Sigmoid colon (tissue), 4 donors: Measurements from ENCODE around the gene UMPS.

Source experiments
- CTCF ChIP-seq, 4 experiments: fragments of 450-650 bp in 3 of 4; fragments of 200-600 bp in 1 of 4; IDR thresholded peaks; one replicate each; pipeline ENCODE4 v1.5.1; 2016 to 2019; ENCODE audit warnings: antibody characterized with exemption in 4 of 4, mild to moderate bottlenecking in 3 of 4, moderate library complexity in 2 of 4
- POLR2AphosphoS5 ChIP-seq, 4 donors: sonication (generic); formaldehyde crosslinking; IDR thresholded peaks; one replicate each; pipeline ENCODE4 v1.6.1; 2017; ENCODE audit warnings: antibody characterized with exemption in 4 of 4

GRCh38 chr3:124774841-124775402 is 44.7 kb downstream of the UMPS start:
- TF ChIP-seq CTCF (IDR thresholded peaks at IDR 0.05) (no peak), POLR2AphosphoS5 (IDR thresholded peaks at IDR 0.05) (no peak)
